Raji (cell line): ENCODE measurements around the gene RPL18A.

Experiments used
- POLR2A ChIP-seq: IDR thresholded peaks from 2 replicates; pipeline ENCODE4 v1.6.1; 2011; ENCODE audit warnings: low read depth, low read length, control low read depth; ENCODE audit not compliant: insufficient read depth

Gene RPL18A

GRCh38 chr19:17872251-17873001 lies 12.7 kb downstream of the RPL18A start:
- no peak for TF ChIP-seq POLR2A

- TF ChIP-seq POLR2A: no peak
Measured at GRCh38 chr19:17873786-17874757, 14.4 kb downstream of the RPL18A start.

- no peak for TF ChIP-seq POLR2A
Measured at GRCh38 chr19:17874758-17875135, 15.0 kb downstream of the RPL18A start.

GRCh38 chr19:17877696-17878095 lies 18.0 kb downstream of the RPL18A start:
- TF ChIP-seq POLR2A: no peak

GRCh38 chr19:17879466-17879865 lies 19.8 kb downstream of the RPL18A start:
- no peak for TF ChIP-seq POLR2A

GRCh38 chr19:17881701-17882100 lies 22.0 kb downstream of the RPL18A start:
- TF ChIP-seq POLR2A: no peak

- TF ChIP-seq POLR2A: no peak
Measured at GRCh38 chr19:17883627-17884410, 24.1 kb downstream of the RPL18A start.

GRCh38 chr19:17886515-17886914 lies 26.8 kb downstream of the RPL18A start:
- TF ChIP-seq POLR2A: no peak

GRCh38 chr19:17888260-17888659 lies 28.6 kb downstream of the RPL18A start:
- TF ChIP-seq POLR2A: no peak

- no peak for TF ChIP-seq POLR2A
Measured at GRCh38 chr19:17889609-17890214, 30.0 kb downstream of the RPL18A start.

- TF ChIP-seq POLR2A: no peak
Measured at GRCh38 chr19:17893766-17894165, 34.1 kb downstream of the RPL18A start.

GRCh38 chr19:17902701-17903100 lies 43.0 kb downstream of the RPL18A start:
- no peak for TF ChIP-seq POLR2A

- no peak for TF ChIP-seq POLR2A
Measured at GRCh38 chr19:17908244-17908643, 48.5 kb downstream of the RPL18A start.

GRCh38 chr19:17909003-17909732 lies 49.5 kb downstream of the RPL18A start:
- TF ChIP-seq POLR2A: no peak

GRCh38 chr19:17910791-17911360 lies 51.2 kb downstream of the RPL18A start:
- no peak for TF ChIP-seq POLR2A
